H1 (cell line): ENCODE results near the gene PGM3. TPM values are rescaled to one million over a fixed set of nuclear protein-coding genes. Genes with fewer than 3 reads are reported as not detected.

ENCODE experiments used
- CTCF ChIA-PET: fragments of 300-600 bp; sonication (Branson Sonifier 250); formaldehyde crosslinking; loops from one replicate; lab custom pipeline; 2021; ENCODE audit not compliant: partially characterized antibody; lab: Charles Lee
- POLR2A ChIA-PET: fragments of 300-600 bp; sonication (Branson Sonifier 250); formaldehyde crosslinking; loops from one replicate; lab custom pipeline; 2021; ENCODE audit warnings: inconsistent platforms; ENCODE audit not compliant: partially characterized antibody; lab: Charles Lee
- DNase-seq, 2 experiments: peaks; one replicate each; pipeline versions ENCODE4 v3.0.0 to v3.0.0-alpha.2; 2010 to 2022; ENCODE audit warnings: low spot score in 2 of 2, low read depth in 1 of 2, mixed read lengths in 1 of 2
- FAIRE-seq: peaks from 2 replicates; lab custom pipeline; 2011; peaks lifted over from hg19 to GRCh38; lab: Jason Lieb, UNC
- H2AFZ ChIP-seq: 2 replicates; pipeline ENCODE4 v1.8.1; 2012; ENCODE audit warnings: low read length, inconsistent platforms
- H2AK5ac ChIP-seq: 2 replicates; pipeline ENCODE4 v1.6.1; 2013; ENCODE audit warnings: low read depth, low read length
- H2BK120ac ChIP-seq: replicated peaks from 2 replicates; pipeline ENCODE3; 2013; ENCODE audit warnings: low read depth, low read length, inconsistent platforms
- H2BK12ac ChIP-seq: 2 replicates; pipeline ENCODE4 v1.6.1; 2013; ENCODE audit warnings: low read depth, low read length
- H2BK15ac ChIP-seq: 2 replicates; pipeline ENCODE4 v1.6.1; 2013; ENCODE audit warnings: low read length
- H2BK20ac ChIP-seq: 2 replicates; pipeline ENCODE4 v1.6.1; 2013; ENCODE audit warnings: low read length
- H2BK5ac ChIP-seq: 2 replicates; pipeline ENCODE4 v1.6.1; 2013; ENCODE audit warnings: low read depth, low read length
- H3K14ac ChIP-seq: 2 replicates; pipeline ENCODE4 v1.6.1; 2013; ENCODE audit warnings: inconsistent platforms; ENCODE audit not compliant: insufficient read length
- H3K18ac ChIP-seq: 2 replicates; pipeline ENCODE4 v1.6.1; 2013; ENCODE audit warnings: low read length; ENCODE audit errors: extremely low read depth
- H3K23ac ChIP-seq: 2 replicates; pipeline ENCODE4 v1.6.1; 2013; ENCODE audit warnings: inconsistent platforms; ENCODE audit not compliant: insufficient read length
- H3K23me2 ChIP-seq: 2 replicates; pipeline ENCODE4 v1.6.1; 2013; ENCODE audit warnings: low read depth, low read length
- H3K27ac ChIP-seq: 2 replicates; pipeline ENCODE4 v1.6.1; 2011; ENCODE audit warnings: low read depth, low read length, inconsistent platforms
- H3K27me3 ChIP-seq, 4 experiments: replicated peaks in 1 of 4; 1 replicate in 1 of 4; 2 replicates in 3 of 4; pipeline versions ENCODE4 v1.6.1 to v1.8.1; 2011 to 2013; ENCODE audit warnings: low read length in 3 of 4, mild to moderate bottlenecking in 3 of 4, inconsistent platforms in 2 of 4, mixed read lengths in 2 of 4, moderate library complexity in 1 of 4; ENCODE audit not compliant: control insufficient read depth in 3 of 4, insufficient read depth in 3 of 4; ENCODE audit errors: extremely low read depth in 1 of 4
- H3K36me3 ChIP-seq, 4 experiments: 2 replicates each; pipeline versions ENCODE4 v1.6.1 to v1.8.1; 2011 to 2013; ENCODE audit warnings: mild to moderate bottlenecking in 4 of 4, low read length in 3 of 4, moderate library complexity in 2 of 4, control low read depth in 1 of 4, inconsistent platforms in 1 of 4; ENCODE audit not compliant: insufficient read depth in 4 of 4, control insufficient read depth in 2 of 4
- H3K4ac ChIP-seq: replicated peaks from 2 replicates; pipeline ENCODE3; 2013; ENCODE audit warnings: low read length, low read depth, mixed read lengths, inconsistent platforms; ENCODE audit not compliant: insufficient read length
- H3K4me1 ChIP-seq, 4 experiments: replicated peaks in 1 of 4; 1 replicate in 1 of 4; 2 replicates in 3 of 4; pipeline versions ENCODE4 v1.6.1 to v1.8.1; 2011 to 2013; ENCODE audit warnings: low read length in 3 of 4, inconsistent platforms in 2 of 4, mixed read lengths in 1 of 4; ENCODE audit not compliant: insufficient read depth in 4 of 4, control insufficient read depth in 3 of 4
- H3K4me2 ChIP-seq, 2 experiments: 2 replicates each; pipeline versions ENCODE4 v1.6.1 to v1.8.1; 2011 to 2013; ENCODE audit warnings: low read depth in 2 of 2, low read length in 2 of 2, control low read depth in 1 of 2, inconsistent platforms in 1 of 2, mild to moderate bottlenecking in 1 of 2; ENCODE audit not compliant: insufficient read depth in 1 of 2
- H3K4me3 ChIP-seq, 4 experiments: fragments of 200-600, 300-600 bp in 1 of 4; sonication (generic), shearing (Covaris generic), sonication (Bioruptor Twin) in 1 of 4; 2 replicates each; pipeline versions ENCODE4 v1.5.1 to v1.8.1; 2011 to 2016; ENCODE audit warnings: low read length in 4 of 4, low read depth in 3 of 4, control low read depth in 2 of 4, inconsistent platforms in 2 of 4, mild to moderate bottlenecking in 2 of 4, mixed read lengths in 1 of 4, moderate library complexity in 1 of 4; ENCODE audit not compliant: insufficient read depth in 2 of 4; ENCODE audit errors: extremely low read depth in 1 of 4
- H3K56ac ChIP-seq: replicated peaks from 2 replicates; pipeline ENCODE3; 2013; ENCODE audit warnings: low read depth, mild to moderate bottlenecking, mixed read lengths, low read length, inconsistent platforms; ENCODE audit not compliant: insufficient read length
- H3K79me1 ChIP-seq: 2 replicates; pipeline ENCODE4 v1.6.1; 2013; ENCODE audit warnings: low read depth, low read length, control low read depth
- H3K79me2 ChIP-seq, 2 experiments: 2 replicates each; pipeline versions ENCODE4 v1.6.1 to v1.8.1; 2012 to 2013; ENCODE audit warnings: low read length in 2 of 2, mild to moderate bottlenecking in 2 of 2, inconsistent platforms in 1 of 2; ENCODE audit not compliant: insufficient read depth in 2 of 2, control insufficient read depth in 1 of 2
- H3K9ac ChIP-seq, 4 experiments: replicated peaks in 1 of 4; 1 replicate in 1 of 4; 2 replicates in 3 of 4; pipeline versions ENCODE4 v1.6.1 to v1.8.1; 2011 to 2013; ENCODE audit warnings: low read depth in 3 of 4, low read length in 3 of 4, control low read depth in 2 of 4, mild to moderate bottlenecking in 2 of 4, moderate library complexity in 2 of 4, inconsistent platforms in 1 of 4; ENCODE audit errors: extremely low read depth in 1 of 4
- H3K9me3 ChIP-seq, 2 experiments: 2 replicates each; pipeline versions ENCODE4 v1.6.1 to v1.8.1; 2012 to 2013; ENCODE audit warnings: mild to moderate bottlenecking in 2 of 2, moderate library complexity in 2 of 2, control low read depth in 1 of 2, inconsistent platforms in 1 of 2, low read depth in 1 of 2, low read length in 1 of 2, mixed read lengths in 1 of 2; ENCODE audit not compliant: insufficient read depth in 2 of 2
- H4K20me1 ChIP-seq, 2 experiments: replicated peaks in 1 of 2; 2 replicates each; pipeline versions ENCODE3 to v1.8.1; 2011 to 2013; ENCODE audit warnings: inconsistent platforms in 2 of 2, low read length in 2 of 2, mild to moderate bottlenecking in 1 of 2; ENCODE audit not compliant: insufficient read depth in 2 of 2, control insufficient read depth in 1 of 2
- H4K5ac ChIP-seq: 2 replicates; pipeline ENCODE4 v1.6.1; 2013; ENCODE audit warnings: low read length, low read depth, mixed read lengths, inconsistent platforms; ENCODE audit not compliant: insufficient read length
- H4K8ac ChIP-seq: 2 replicates; pipeline ENCODE4 v1.8.0; 2013; ENCODE audit warnings: mild to moderate bottlenecking, moderate library complexity, low read length, inconsistent platforms; ENCODE audit not compliant: insufficient read depth; ENCODE audit errors: extremely low read depth
- H4K91ac ChIP-seq: replicated peaks from 2 replicates; pipeline ENCODE3; 2013; ENCODE audit warnings: low read length, mixed read lengths, inconsistent platforms; ENCODE audit not compliant: insufficient read length
- BRCA1 ChIP-seq: IDR thresholded peaks from 2 replicates; pipeline ENCODE4 v1.6.1; 2012; ENCODE audit warnings: low read depth, low read length, improper control_type of control experiment
- HDAC2 ChIP-seq, 2 experiments: fragments of 300-600 bp in 1 of 2; sonication (generic) in 1 of 2; IDR thresholded peaks; 2 replicates each; pipeline ENCODE4 v1.6.1; 2011 to 2012; ENCODE audit warnings: low read depth in 2 of 2, low read length in 2 of 2, mild to moderate bottlenecking in 2 of 2, moderate library complexity in 2 of 2, borderline replicate concordance in 1 of 2, inconsistent platforms in 1 of 2
- MAFK ChIP-seq: IDR thresholded peaks from 2 replicates; pipeline ENCODE4 v1.6.1; 2012; ENCODE audit warnings: low read depth, mild to moderate bottlenecking, improper control_type of control experiment, low read length
- RBBP5 ChIP-seq: IDR thresholded peaks from 2 replicates; pipeline ENCODE4 v1.7.1; 2012; ENCODE audit warnings: low read depth, mild to moderate bottlenecking, inconsistent platforms, low read length, moderate library complexity, borderline replicate concordance
- WGBS, 2 experiments: shearing (Covaris generic) in 1 of 2; methylation state at CpG; one replicate each; pipeline versions ENCODE4 v1.1.6 to v1.1.7; 2013 to 2015; ENCODE audit warnings: low lambda C conversion rate in 2 of 2, mixed read lengths in 2 of 2, inconsistent platforms in 1 of 2, low coverage in 1 of 2, missing lambda C conversion rate in 1 of 2; ENCODE audit not compliant: insufficient replicate concordance in 2 of 2, insufficient coverage in 1 of 2, insufficient read length in 1 of 2; ENCODE audit errors: extremely low coverage in 1 of 2, missing lambda C conversion rate in 1 of 2; 5-methylcytosine and 5-hydroxymethylcytosine counted together
- polyA plus RNA-seq, 7 experiments: library from polyadenylated mRNA; depleted of rRNA in 3 of 7; stranded (reverse) in 5 of 7; unstranded in 2 of 7; fragments of >200 nt in 5 of 7; fragments of 200-250 nt in 2 of 7; gene quantifications; 1 replicate in 5 of 7; 2 replicates in 1 of 7; 4 replicates in 1 of 7; pipeline versions ENCODE4 v1.2.1 to v1.2.3, GENCODE V29; 2011 to 2013; ENCODE audit warnings: missing spikeins in 2 of 7, mixed read lengths in 2 of 7
- total RNA-seq: library from RNA; stranded (reverse); fragmentation: NEBNext Ultra II Directional; extraction: Animal tissue kit (Norgen Biotek cat#: 25700); gene quantifications from 2 replicates; pipeline ENCODE4 v1.2.1, GENCODE V29; 2021

Gene PGM3
- total and polyA plus RNA-seq, 2 of the 8 experiments (the other 6 are each of a cell fraction or from before 2014, with no cell fraction given), result 14.5 to 60.5 TPM

DNA sequence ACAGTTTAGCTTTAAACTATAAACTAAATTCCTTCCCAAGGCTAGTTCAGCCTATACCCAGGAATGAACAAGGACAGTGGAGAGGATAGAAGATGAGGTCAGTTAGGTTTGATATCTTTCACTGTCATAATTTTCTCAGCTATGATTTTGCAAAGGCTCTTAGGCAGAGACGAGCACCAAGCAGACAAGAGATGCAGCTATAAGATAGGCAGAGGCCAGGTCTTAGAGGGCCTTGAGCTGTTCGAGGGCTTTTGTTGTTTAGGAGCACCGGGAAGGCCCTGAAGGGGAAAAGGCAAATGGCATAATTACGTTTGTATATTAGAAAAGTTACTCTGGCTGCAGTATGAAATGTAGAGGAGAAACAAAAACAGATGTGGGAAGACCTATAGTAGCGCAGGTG, 65.8 kb downstream of the PGM3 start:
- no peak overlapping the region for H3K18ac ChIP-seq
- no peak overlapping the region for H2AK5ac ChIP-seq
- H4K5ac ChIP-seq, result no peak overlapping the region
- H2AFZ ChIP-seq, result no peak overlapping the region
- H3K56ac ChIP-seq, result no peak overlapping the region
- 88% methylated on average over 5 of the region's 5 CpGs; no CpG with 5 or more reads in 1 of the 2 experiments for WGBS, 2 experiments
- no peak overlapping the region for H2BK15ac ChIP-seq
- POLR2A ChIA-PET, result interaction anchor here (0.9 to 1.4 kb wide), 2 partner anchors 9 to 61 kb away, joined by 3 read pairs; partner anchors contain the start of gene UBE3D
- H4K91ac ChIP-seq, result no peak overlapping the region
- no peak overlapping the region for H2BK20ac ChIP-seq
- H3K4me3 ChIP-seq, result no peak overlapping the region
- FAIRE-seq (no peak), DNase-seq (no peak)
- no peaks in the 10 kb centered on the region for H3K79me2 ChIP-seq
- no peak overlapping the region for H3K4ac ChIP-seq
- no peak overlapping the region for H2BK5ac ChIP-seq
- TF ChIP-seq RBBP5 (no peak), HDAC2 (IDR thresholded peaks at IDR 0.05; ENCODE audit: borderline replicate concordance in 1 of 2, low read depth in 2 of 2, low read length in 2 of 2) (no peak), BRCA1 (no peak), MAFK (no peak)
- no peak overlapping the region for H3K27ac ChIP-seq
- no peak overlapping the region for H2BK12ac ChIP-seq
- no peak overlapping the region for H4K8ac ChIP-seq
- H2BK120ac ChIP-seq, result no peak overlapping the region
- H3K4me1 ChIP-seq, result peaks cover 0 to 7% (median 4%) of the 10 kb centered on the region in 4 experiments; a peak in 2 of 7 replicates
- H3K36me3 ChIP-seq, result peaks cover 0 to 60% (median 16%) of the 10 kb centered on the region in 4 experiments; a peak in 7 of 8 replicates
- H3K79me1 ChIP-seq, result no peaks in the 10 kb centered on the region
- H3K23me2 ChIP-seq, result no peaks in the 10 kb centered on the region
- no peak overlapping the region for H3K4me2 ChIP-seq
- CTCF ChIA-PET, result interaction anchor here (1.6 kb wide), 1 partner anchor 62 kb away, joined by 3 read pairs; the partner anchor contains the start of gene UBE3D
- no peak overlapping the region for H3K14ac ChIP-seq
- no peak overlapping the region for H3K23ac ChIP-seq
- H3K27me3 ChIP-seq, result no peaks in the 10 kb centered on the region
- no peaks in the 10 kb centered on the region for H4K20me1 ChIP-seq
- no peaks in the 10 kb centered on the region for H3K9me3 ChIP-seq
- no peak overlapping the region for H3K9ac ChIP-seq
